ENCODE results near the gene SLC34A1.

- TF ChIP-seq CTCF (conservative IDR thresholded peaks at IDR 0.05; ENCODE audit: low read depth, low read length), result no peak
- TF ChIP-seq POLR2A (IDR thresholded peaks at IDR 0.05; ENCODE audit: low read depth, low read length), result no peak
- TF ChIP-seq RAD21 (IDR thresholded peaks at IDR 0.05; ENCODE audit: low read length), result no peak
- no peak for TF ChIP-seq CEBPB (IDR thresholded peaks at IDR 0.05; ENCODE audit: low read depth, low read length)
- no peak for TF ChIP-seq CHD1 (IDR thresholded peaks at IDR 0.05; ENCODE audit: low read depth, low read length)
Observed at GRCh38 chr5:177344891-177345290, 39.3 kb upstream of the SLC34A1 start.

Measured in IMR-90 (cell line).